ENCODE data around the gene SLIT3.
"Not testable (repeated sequence)": the region's sequence is repeated elsewhere in the genome, so short reads cannot be mapped to it uniquely, and the experiment has no call there.

SLIT3 gene

DNA sequence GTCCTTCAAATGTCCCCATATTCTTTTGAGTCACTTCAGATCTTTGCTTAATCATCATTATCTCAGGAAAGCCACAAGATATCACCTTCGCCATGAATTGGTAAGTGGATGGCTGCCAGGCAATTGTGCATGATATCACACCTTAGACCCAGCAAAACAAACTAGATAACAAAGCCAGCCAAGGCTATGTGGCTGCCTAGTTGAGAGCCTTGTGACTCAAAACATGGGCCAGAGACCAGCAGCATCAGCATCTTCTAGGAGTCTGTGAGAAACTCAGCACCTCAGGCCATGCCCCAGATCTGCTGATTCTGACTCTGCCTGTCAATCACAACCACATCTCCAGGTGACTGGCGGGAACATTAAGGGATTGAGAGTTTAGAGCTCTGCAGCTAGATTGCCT, 82.8 kb downstream of the SLIT3 start:
- no peak for ATAC-seq
- TF ChIP-seq ZNF565 (CRISPR knock-in tag; conservative IDR thresholded peaks at IDR 0.05; ENCODE audit: low read depth) (no peak), CSDC2 (CRISPR knock-in tag; IDR thresholded peaks at IDR 0.05) (no peak), ZNF70 (CRISPR knock-in tag; IDR thresholded peaks at IDR 0.05) (no peak), OSR1 (CRISPR knock-in tag; IDR thresholded peaks at IDR 0.05) (no peak), CSRNP3 (CRISPR knock-in tag; IDR thresholded peaks at IDR 0.05) (no peak), PPARA (CRISPR knock-in tag; IDR thresholded peaks at IDR 0.05; ENCODE audit: borderline replicate concordance) (no peak), ARNTL (CRISPR knock-in tag; IDR thresholded peaks at IDR 0.05; ENCODE audit: borderline replicate concordance, low read depth) (no peak), TSHZ2 (CRISPR knock-in tag; IDR thresholded peaks at IDR 0.05) (no peak), GLIS3 (CRISPR knock-in tag; IDR thresholded peaks at IDR 0.05) (no peak)
- TF ChIP-seq, protein P1, sequence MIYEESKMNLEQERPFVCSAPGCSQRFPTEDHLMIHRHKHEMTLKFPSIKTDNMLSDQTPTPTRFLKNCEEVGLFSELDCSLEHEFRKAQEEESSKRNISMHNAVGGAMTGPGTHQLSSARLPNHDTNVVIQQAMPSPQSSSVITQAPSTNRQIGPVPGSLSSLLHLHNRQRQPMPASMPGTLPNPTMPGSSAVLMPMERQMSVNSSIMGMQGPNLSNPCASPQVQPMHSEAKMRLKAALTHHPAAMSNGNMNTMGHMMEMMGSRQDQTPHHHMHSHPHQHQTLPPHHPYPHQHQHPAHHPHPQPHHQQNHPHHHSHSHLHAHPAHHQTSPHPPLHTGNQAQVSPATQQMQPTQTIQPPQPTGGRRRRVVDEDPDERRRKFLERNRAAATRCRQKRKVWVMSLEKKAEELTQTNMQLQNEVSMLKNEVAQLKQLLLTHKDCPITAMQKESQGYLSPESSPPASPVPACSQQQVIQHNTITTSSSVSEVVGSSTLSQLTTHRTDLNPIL (CRISPR knock-in tag; IDR thresholded peaks at IDR 0.05; ENCODE audit: low read depth), result no peak
- TF ChIP-seq, protein P2, sequence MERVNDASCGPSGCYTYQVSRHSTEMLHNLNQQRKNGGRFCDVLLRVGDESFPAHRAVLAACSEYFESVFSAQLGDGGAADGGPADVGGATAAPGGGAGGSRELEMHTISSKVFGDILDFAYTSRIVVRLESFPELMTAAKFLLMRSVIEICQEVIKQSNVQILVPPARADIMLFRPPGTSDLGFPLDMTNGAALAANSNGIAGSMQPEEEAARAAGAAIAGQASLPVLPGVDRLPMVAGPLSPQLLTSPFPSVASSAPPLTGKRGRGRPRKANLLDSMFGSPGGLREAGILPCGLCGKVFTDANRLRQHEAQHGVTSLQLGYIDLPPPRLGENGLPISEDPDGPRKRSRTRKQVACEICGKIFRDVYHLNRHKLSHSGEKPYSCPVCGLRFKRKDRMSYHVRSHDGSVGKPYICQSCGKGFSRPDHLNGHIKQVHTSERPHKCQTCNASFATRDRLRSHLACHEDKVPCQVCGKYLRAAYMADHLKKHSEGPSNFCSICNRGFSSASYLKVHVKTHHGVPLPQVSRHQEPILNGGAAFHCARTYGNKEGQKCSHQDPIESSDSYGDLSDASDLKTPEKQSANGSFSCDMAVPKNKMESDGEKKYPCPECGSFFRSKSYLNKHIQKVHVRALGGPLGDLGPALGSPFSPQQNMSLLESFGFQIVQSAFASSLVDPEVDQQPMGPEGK (CRISPR knock-in tag; IDR thresholded peaks at IDR 0.05; ENCODE audit: borderline replicate concordance), result no peak

GRCh38 chr5:169216866-169217265, 84.1 kb downstream of the SLIT3 start:
- ATAC-seq, result no peak

GRCh38 chr5:169213479-169213878, 87.5 kb downstream of the SLIT3 start:
- peak; percentile 81 for ATAC-seq

More at GRCh38 chr5:169216866-169217265, 84.1 kb downstream of the SLIT3 start:
- no peak for TF ChIP-seq GLIS3 (CRISPR knock-in tag; IDR thresholded peaks at IDR 0.05)
- no peak for TF ChIP-seq CSDC2 (CRISPR knock-in tag; IDR thresholded peaks at IDR 0.05)
- no peak for TF ChIP-seq TOX (CRISPR knock-in tag; IDR thresholded peaks at IDR 0.05; ENCODE audit: borderline replicate concordance)

GRCh38 chr5:169211761-169212160, 89.2 kb downstream of the SLIT3 start:
- ATAC-seq, result not testable (repeated sequence)

More at GRCh38 chr5:169213479-169213878, 87.5 kb downstream of the SLIT3 start:
- no peak for TF ChIP-seq CSDC2 (CRISPR knock-in tag; IDR thresholded peaks at IDR 0.05)

DNA sequence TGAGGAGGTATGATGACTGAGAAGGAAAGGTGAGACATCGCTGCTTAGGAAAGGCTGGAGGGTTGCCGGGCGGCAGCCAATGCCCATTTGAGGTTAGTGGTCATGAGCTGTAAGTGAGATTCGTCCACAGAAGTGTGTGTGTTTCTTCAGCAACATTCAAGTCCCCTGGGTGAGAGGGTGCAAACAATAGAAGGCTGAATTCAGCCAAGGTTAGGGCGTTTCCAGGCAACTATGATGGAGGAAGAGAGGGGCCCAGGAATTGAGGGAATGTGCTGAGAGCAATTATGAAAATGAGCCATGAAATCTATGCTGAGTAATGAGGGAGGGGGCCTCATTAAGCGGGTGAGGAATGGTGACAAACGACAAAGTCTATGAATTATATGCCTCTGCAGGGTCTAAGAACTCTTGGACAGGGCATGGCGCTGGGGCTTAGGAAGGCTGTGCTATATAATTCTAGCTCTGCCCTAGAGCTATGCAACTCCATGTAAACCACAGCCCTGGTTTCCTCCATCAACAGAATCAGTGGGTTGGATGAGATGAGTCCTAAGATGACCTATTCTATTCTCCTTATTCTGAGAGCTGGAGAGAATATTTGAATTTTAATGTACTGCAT, 96.0 kb downstream of the SLIT3 start:
- ATAC-seq, result no peak
- TF ChIP-seq, protein P2 (CRISPR knock-in tag; IDR thresholded peaks at IDR 0.05; ENCODE audit: borderline replicate concordance), result no peak
- TF ChIP-seq, protein P1 (CRISPR knock-in tag; IDR thresholded peaks at IDR 0.05; ENCODE audit: low read depth), result no peak
- TF ChIP-seq ZFP30 (CRISPR knock-in tag; IDR thresholded peaks at IDR 0.05) (no peak), CSRNP3 (CRISPR knock-in tag; IDR thresholded peaks at IDR 0.05) (no peak), ARNTL (CRISPR knock-in tag; IDR thresholded peaks at IDR 0.05; ENCODE audit: borderline replicate concordance, low read depth) (no peak), BACH2 (CRISPR knock-in tag; IDR thresholded peaks at IDR 0.05; ENCODE audit: borderline replicate concordance) (no peak), SNAI2 (CRISPR knock-in tag; IDR thresholded peaks at IDR 0.05) (no peak), TCF4 (CRISPR knock-in tag; IDR thresholded peaks at IDR 0.05; ENCODE audit: borderline replicate concordance) (no peak), TSHZ2 (CRISPR knock-in tag; IDR thresholded peaks at IDR 0.05) (no peak)

Data from SK-N-SH treated with all-trans-retinoic acid at 6 μM for 48 hours (cell line).